ENCODE results near the gene ABCG1. TPM values are rescaled to one million over a fixed set of nuclear protein-coding genes. Genes with fewer than 3 reads are reported as not detected.

The ABCG1 gene
- total and polyA plus RNA-seq, 2 donors (not counting 3 experiments of a cell fraction or from before 2014, with no cell fraction given), result 6.7 to 19.6 TPM

DNA sequence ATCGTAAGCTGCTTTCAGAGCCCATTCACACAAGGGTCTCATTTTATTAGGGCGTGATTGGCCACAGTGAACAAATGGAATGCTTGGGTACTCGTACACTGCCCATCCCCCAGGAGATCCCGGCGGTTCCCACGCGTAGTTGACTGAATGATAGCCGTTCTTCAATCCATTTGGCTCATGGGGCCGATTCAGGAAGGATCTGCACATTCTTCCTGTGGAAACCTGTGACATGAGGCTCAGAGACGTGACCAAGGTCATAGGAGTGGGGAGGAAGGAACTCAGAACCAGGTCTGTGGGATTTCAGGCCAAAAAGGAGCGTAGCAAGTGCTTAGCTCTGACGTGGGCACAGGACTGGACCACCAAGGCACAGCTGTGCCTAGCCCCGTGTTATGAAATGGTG, 11.7 kb downstream of the ABCG1 start:
- no TSS peak for BruUV-seq (replicated peaks)
- Histone ChIP-seq H3K4me3 (replicated peaks in 1 of 3; ENCODE audit: insufficient read depth in 1 of 3, low read depth in 1 of 3, low read length in 3 of 3) (no peak overlapping the region), H3K79me2 (ENCODE audit: control insufficient read depth, insufficient read depth, low read length) (no peaks in the 10 kb centered on the region), H4K20me1 (replicated peaks; ENCODE audit: control insufficient read depth, extremely low read depth, insufficient read depth, low read length) (no peaks in the 10 kb centered on the region), H3K9me1 (replicated peaks; ENCODE audit: control insufficient read depth, extremely low read depth, insufficient read depth, low read length) (no peaks in the 10 kb centered on the region), H3K27me3 (ENCODE audit: control insufficient read depth in 2 of 2, insufficient read depth in 2 of 2, low read length in 2 of 2) (peaks cover 0 to 2% of the 10 kb centered on the region in 2 experiments), H3K36me3 (ENCODE audit: control insufficient read depth in 2 of 2, extremely low read depth in 1 of 2, insufficient read depth in 2 of 2, low read length in 2 of 2) (no peaks in the 10 kb centered on the region), H3K4me1 (ENCODE audit: control insufficient read depth, extremely low read depth, insufficient read depth, low read length) (peaks cover 37% of the 10 kb centered on the region), H2AFZ (ENCODE audit: low read depth, low read length) (no peak overlapping the region), H3K9ac (replicated peaks; ENCODE audit: extremely low read depth, insufficient read depth, low read length) (no peak overlapping the region), H3K4me2 (ENCODE audit: insufficient read depth, low read length) (no peak overlapping the region), H3K27ac (ENCODE audit: insufficient read depth, low read depth, low read length) (no peak overlapping the region), H3K9me3 (replicated peaks; ENCODE audit: control insufficient read depth, insufficient read depth, low read length) (no peaks in the 10 kb centered on the region)
- intact Hi-C loops (cut with micrococcal nuclease), result no loop called here
- no peak for TF ChIP-seq MYC (IDR thresholded peaks at IDR 0.05; ENCODE audit: low read depth, low read length)
- no peak for TF ChIP-seq GATA2 (IDR thresholded peaks at IDR 0.05; ENCODE audit: insufficient read depth, insufficient read length, low read depth, low read length)
- FAIRE-seq, result no peak
- ChIA-PET CTCF (interaction anchor here (1.7 kb wide), 1 partner anchor 11 kb away, joined by 10 read pairs; no protein-coding TSS in a partner anchor), POLR2A (no interaction called here)
- no peak for DNase-seq (ENCODE audit: low read depth, low spot score)
- dilution Hi-C loops (cut with MboI; ENCODE audit: extremely low pct_ligation_motif_present, low sequenced_read_pairs), result no loop called here

DNA sequence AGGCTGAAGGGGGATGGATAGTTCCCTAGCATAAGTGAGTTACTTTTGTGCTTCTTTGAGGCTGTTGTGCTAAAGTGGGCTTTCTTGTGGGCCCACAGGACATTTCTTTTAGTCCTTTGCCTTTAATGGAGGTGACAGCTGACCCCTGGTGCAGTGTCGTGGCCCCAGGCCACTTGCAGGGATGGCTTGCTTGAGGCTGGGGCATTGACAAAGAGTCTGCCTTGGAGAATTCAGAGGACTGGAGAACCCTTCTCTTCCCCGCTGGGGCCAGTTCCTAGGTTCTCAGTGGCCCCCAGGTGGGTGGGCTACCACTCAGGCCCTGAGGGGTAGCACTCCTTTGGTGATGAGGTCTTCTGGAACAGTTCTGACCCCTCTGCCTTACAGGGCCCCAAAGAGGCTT, 12.8 kb downstream of the ABCG1 start:
- DNase-seq (ENCODE audit: low read depth, low spot score), result no peak
- Histone ChIP-seq H3K4me3 (replicated peaks in 1 of 3; ENCODE audit: insufficient read depth in 1 of 3, low read depth in 1 of 3, low read length in 3 of 3) (no peak overlapping the region), H3K4me2 (ENCODE audit: insufficient read depth, low read length) (no peak overlapping the region), H3K4me1 (ENCODE audit: control insufficient read depth, extremely low read depth, insufficient read depth, low read length) (peaks cover 37% of the 10 kb centered on the region), H4K20me1 (replicated peaks; ENCODE audit: control insufficient read depth, extremely low read depth, insufficient read depth, low read length) (no peaks in the 10 kb centered on the region), H2AFZ (ENCODE audit: low read depth, low read length) (no peak overlapping the region), H3K27me3 (ENCODE audit: control insufficient read depth in 2 of 2, insufficient read depth in 2 of 2, low read length in 2 of 2) (peaks cover 0 to 2% of the 10 kb centered on the region in 2 experiments), H3K36me3 (ENCODE audit: control insufficient read depth in 2 of 2, extremely low read depth in 1 of 2, insufficient read depth in 2 of 2, low read length in 2 of 2) (no peaks in the 10 kb centered on the region), H3K27ac (ENCODE audit: insufficient read depth, low read depth, low read length) (no peak overlapping the region), H3K9ac (replicated peaks; ENCODE audit: extremely low read depth, insufficient read depth, low read length) (no peak overlapping the region), H3K79me2 (ENCODE audit: control insufficient read depth, insufficient read depth, low read length) (no peaks in the 10 kb centered on the region), H3K9me1 (replicated peaks; ENCODE audit: control insufficient read depth, extremely low read depth, insufficient read depth, low read length) (no peaks in the 10 kb centered on the region), H3K9me3 (replicated peaks; ENCODE audit: control insufficient read depth, insufficient read depth, low read length) (no peaks in the 10 kb centered on the region)
- intact Hi-C loops (cut with micrococcal nuclease), result no loop called here
- dilution Hi-C loops (cut with MboI; ENCODE audit: extremely low pct_ligation_motif_present, low sequenced_read_pairs), result no loop called here
- ChIA-PET POLR2A (no interaction called here), CTCF (no interaction called here)
- BruUV-seq (replicated peaks), result no TSS peak
- no peak for TF ChIP-seq POLR2A (IDR thresholded peaks at IDR 0.05; ENCODE audit: low read depth, low read length)
- FAIRE-seq, result no peak

All from endothelial cell of umbilical vein (primary cell).